GM19043 (cell line): ENCODE data around the gene OGN.

Experiments used
- ATAC-seq: cut with Tn5 transposase; IDR thresholded peaks from one replicate; pipeline ENCODE4 v1.9.1; 2021; ENCODE audit warnings: low read depth; ENCODE audit not compliant: unreplicated experiment

Gene OGN

DNA sequence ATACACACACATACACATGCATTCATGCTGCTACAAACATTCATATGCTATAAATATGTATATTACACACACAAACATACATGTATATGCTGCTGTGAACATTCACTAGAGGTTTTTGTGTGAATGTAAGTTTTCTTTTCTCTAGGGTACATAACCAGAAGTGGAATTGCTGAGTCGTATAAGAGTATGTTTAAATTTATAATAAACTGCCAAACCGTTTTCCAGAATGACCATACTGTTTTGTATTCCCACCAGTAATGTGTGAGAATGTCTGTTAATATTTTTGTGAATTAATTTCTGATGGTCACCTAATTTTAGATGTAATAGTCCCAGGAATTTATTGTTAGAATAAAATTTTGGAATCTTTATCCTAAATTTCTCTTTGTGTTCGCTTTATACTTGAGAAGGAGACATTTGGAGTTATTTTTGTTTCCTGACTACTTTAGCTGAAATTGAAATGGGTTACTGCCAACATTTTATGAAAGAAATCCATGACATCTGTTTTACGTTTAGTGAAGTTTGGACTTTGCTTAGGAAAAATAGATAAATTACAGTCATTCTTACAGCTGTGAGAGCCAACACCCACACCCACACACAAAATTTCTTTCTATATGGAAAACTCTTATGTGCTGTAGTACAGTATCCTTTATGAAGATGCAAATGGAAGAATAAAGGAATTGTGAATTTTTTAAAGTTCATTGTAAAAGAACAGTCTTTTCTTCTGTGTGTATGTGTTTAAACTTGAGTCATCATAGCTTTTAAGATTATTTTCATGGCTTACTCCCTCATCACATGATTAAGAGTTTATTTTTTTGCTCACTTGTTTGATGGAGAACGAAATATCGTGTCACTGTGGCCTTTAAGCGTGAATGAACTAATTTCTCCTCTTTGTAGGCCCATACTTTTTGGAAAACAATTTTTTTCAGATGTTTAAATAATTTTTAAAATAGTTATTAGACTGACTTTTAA is 54.3 kb downstream of the OGN start:
- ATAC-seq = no peak

DNA sequence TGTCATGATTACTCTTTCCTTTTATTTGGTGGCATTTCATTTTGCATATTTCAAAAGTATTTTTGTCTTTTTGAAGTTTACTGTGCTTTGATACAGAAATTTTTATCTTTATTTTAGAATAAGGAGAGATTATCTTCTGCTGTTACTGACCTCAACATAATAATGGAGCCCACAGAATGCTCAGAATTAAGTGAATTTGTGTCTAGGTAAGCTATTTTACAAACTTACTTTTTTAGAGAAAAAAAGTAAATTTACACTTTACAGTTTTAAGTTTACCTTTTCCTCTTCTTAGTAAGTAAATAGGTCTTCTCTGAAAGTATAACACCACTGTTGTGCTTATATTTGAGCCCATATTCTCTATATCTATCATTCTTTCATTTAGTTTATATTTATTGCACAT is 58.8 kb downstream of the OGN start:
- no peak for ATAC-seq

DNA sequence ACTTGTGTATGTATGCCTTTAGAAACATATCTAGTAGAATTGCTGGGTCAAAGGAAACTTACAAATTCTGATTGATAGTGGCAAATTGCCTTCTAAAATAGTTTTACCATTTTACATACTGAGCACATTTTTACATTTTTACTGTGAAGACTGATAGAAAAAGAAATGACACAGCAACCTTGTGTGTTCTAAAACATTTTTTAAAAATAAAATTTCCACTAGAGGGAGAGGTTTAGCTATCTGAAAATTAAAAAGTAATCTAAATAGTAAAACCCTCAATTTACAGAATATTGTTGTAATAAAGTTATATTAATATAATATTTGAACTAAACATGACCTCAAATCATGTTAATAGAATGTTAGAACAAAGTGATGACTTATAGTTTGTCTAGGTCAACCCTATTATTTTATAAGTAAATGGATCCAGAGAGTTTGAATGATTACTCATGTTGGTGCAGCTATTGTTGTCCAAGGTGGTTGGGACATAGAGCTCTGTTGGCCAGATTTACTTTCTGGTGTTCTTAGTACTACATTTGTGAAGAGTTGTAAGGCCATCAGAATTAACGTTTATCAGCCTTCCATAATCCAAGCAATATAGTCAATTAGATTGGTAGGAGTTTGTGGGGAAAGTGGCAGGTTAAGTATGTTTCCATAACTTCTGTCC is 61.4 kb downstream of the OGN start:
- ATAC-seq = no peak

DNA sequence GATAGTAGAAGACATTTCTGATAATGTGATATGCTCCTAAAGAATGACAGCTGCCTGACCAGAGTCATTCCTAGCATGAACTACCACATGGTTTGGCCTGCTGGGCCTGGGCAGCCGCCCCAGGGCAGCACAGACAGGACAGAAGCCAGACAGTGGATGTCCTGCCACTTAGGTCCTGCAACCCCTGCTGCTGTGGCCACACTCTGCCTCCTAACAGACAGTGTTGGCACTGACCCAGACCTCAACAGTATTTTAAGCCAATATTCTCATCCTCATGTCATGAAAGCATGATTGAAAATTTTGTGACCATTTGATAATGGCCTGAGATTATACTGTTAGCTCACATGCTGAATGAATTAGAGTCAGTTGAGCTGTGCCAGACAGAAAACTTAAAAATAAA is 62.8 kb downstream of the OGN start:
- ATAC-seq = no peak

DNA sequence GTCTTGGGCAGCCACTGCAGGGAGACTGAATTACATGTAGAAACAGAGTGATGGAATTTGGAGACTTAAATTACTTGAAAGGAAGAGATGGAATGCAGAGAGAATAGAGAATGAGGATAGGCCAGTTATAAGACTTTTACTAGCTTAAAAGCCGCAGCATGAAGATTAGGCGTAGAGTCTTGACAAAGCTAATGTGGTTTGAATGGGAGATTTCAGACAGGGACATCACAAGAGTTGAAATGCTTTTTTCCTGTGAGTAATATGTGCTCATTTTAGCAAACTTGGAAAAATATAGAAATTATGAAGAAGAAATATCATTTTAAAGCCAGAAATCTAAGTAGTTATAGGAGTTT is 71.1 kb downstream of the OGN start:
- no peak for ATAC-seq
